ENCODE measurements around the gene ARID1B. TPM values are rescaled to one million over a fixed set of nuclear protein-coding genes. Genes with fewer than 3 reads are reported as not detected.

Gene ARID1B
- total and polyA plus RNA-seq, 2 donors (not counting 1 experiment from before 2014, with no cell fraction given), result 47.2 to 280 TPM

GRCh38 chr6:157096105-157096504 lies 318.9 kb downstream of the ARID1B start:
- H3K4me3 ChIP-seq (ENCODE audit: control extremely low read depth in 1 of 5, extremely low read depth in 1 of 5, insufficient read depth in 1 of 5, low read depth in 2 of 5, low read length in 4 of 5), result no peak overlapping the region
- H3K79me2 ChIP-seq (ENCODE audit: control insufficient read depth, insufficient read depth, low read length), result peaks cover 45% of the 10 kb centered on the region
- no peak overlapping the region for H3K9ac ChIP-seq (ENCODE audit: low read length)
- H2AFZ ChIP-seq (ENCODE audit: insufficient read depth, low read depth, low read length, poor library complexity, severe bottlenecking), result no peak overlapping the region
- Mint-ChIP-seq H3K27ac (no peak overlapping the region), H3K4me3 (no peak overlapping the region), H3K27me3 (no peaks in the 10 kb centered on the region), H3K9me3 (ENCODE audit: insufficient read depth) (no peaks in the 10 kb centered on the region), H3K4me1 (peaks cover 57% of the 10 kb centered on the region)
- ChIA-PET CTCF (no interaction called here), POLR2A (no interaction called here)
- no peak overlapping the region for H3K4me2 ChIP-seq (replicated peaks; ENCODE audit: low read depth, low read length, poor library complexity, severe bottlenecking)
- ATAC-seq (ENCODE audit: low read depth) (no peak), DNase-seq (no peak)
- no peaks in the 10 kb centered on the region for H3K9me3 ChIP-seq (ENCODE audit: control extremely low read depth in 1 of 3, control insufficient read depth in 2 of 3, insufficient read depth in 1 of 3, low read length in 2 of 3)
- WGBS (ENCODE audit: insufficient coverage), result 95% methylated on average over 4 of the region's 6 CpGs
- peaks cover 37 to 38% of the 10 kb centered on the region in 2 donors for H3K4me1 ChIP-seq (ENCODE audit: control insufficient read depth in 2 of 2, insufficient read depth in 2 of 2, low read length in 2 of 2)
- peaks cover 2 to 11% of the 10 kb centered on the region in 2 experiments for H3K36me3 ChIP-seq (replicated peaks in 1 of 2; ENCODE audit: control extremely low read depth in 1 of 2, control insufficient read depth in 1 of 2, extremely low read depth in 1 of 2, insufficient read depth in 2 of 2, low read length in 1 of 2)
- H3K27ac ChIP-seq (ENCODE audit: low read length in 2 of 2), result no peak overlapping the region
- peaks cover 53% of the 10 kb centered on the region for H4K20me1 ChIP-seq (ENCODE audit: control insufficient read depth, insufficient read depth, low read length, poor library complexity, severe bottlenecking)
- intact Hi-C loops (cut with micrococcal nuclease), result no loop called here
- TF ChIP-seq EZH2 (IDR thresholded peaks at IDR 0.05; ENCODE audit: borderline replicate concordance, insufficient read depth, low read depth, low read length, poor library complexity, severe bottlenecking) (no peak), CTCF (IDR thresholded peaks at IDR 0.05) (no peak)
- H3K27me3 ChIP-seq (replicated peaks in 1 of 4; ENCODE audit: control extremely low read depth in 1 of 4, control insufficient read depth in 3 of 4, insufficient read depth in 4 of 4, low read length in 3 of 4), result no peaks in the 10 kb centered on the region

GRCh38 chr6:157096522-157096921 lies 319.3 kb downstream of the ARID1B start:
- intact Hi-C loops (cut with micrococcal nuclease), result no loop called here
- POLR2A ChIA-PET, result no interaction called here
- Histone ChIP-seq H3K9ac (ENCODE audit: low read length) (no peak overlapping the region), H3K4me1 (ENCODE audit: control insufficient read depth in 2 of 2, insufficient read depth in 2 of 2, low read length in 2 of 2) (peaks cover 39 to 40% of the 10 kb centered on the region in 2 donors), H3K27me3 (replicated peaks in 1 of 4; ENCODE audit: control extremely low read depth in 1 of 4, control insufficient read depth in 3 of 4, insufficient read depth in 4 of 4, low read length in 3 of 4) (no peaks in the 10 kb centered on the region), H3K79me2 (ENCODE audit: control insufficient read depth, insufficient read depth, low read length) (peaks cover 44% of the 10 kb centered on the region), H3K27ac (ENCODE audit: low read length in 2 of 2) (no peak overlapping the region), H2AFZ (ENCODE audit: insufficient read depth, low read depth, low read length, poor library complexity, severe bottlenecking) (no peak overlapping the region), H3K36me3 (replicated peaks in 1 of 2; ENCODE audit: control extremely low read depth in 1 of 2, control insufficient read depth in 1 of 2, extremely low read depth in 1 of 2, insufficient read depth in 2 of 2, low read length in 1 of 2) (peaks cover 3 to 11% of the 10 kb centered on the region in 2 experiments), H3K9me3 (ENCODE audit: control extremely low read depth in 1 of 3, control insufficient read depth in 2 of 3, insufficient read depth in 1 of 3, low read length in 2 of 3) (no peaks in the 10 kb centered on the region), H3K4me2 (replicated peaks; ENCODE audit: low read depth, low read length, poor library complexity, severe bottlenecking) (no peak overlapping the region), H3K4me3 (ENCODE audit: control extremely low read depth in 1 of 5, extremely low read depth in 1 of 5, insufficient read depth in 1 of 5, low read depth in 2 of 5, low read length in 4 of 5) (no peak overlapping the region), H4K20me1 (ENCODE audit: control insufficient read depth, insufficient read depth, low read length, poor library complexity, severe bottlenecking) (peaks cover 49% of the 10 kb centered on the region)
- H3K4me3 Mint-ChIP-seq, result no peak overlapping the region
- H3K4me1 Mint-ChIP-seq, result peaks cover 59% of the 10 kb centered on the region
- DNase-seq (no peak), ATAC-seq (ENCODE audit: low read depth) (no peak)
- 89% methylated on average over 1 of the region's 7 CpGs for WGBS (ENCODE audit: insufficient coverage)
- no peak overlapping the region for H3K27ac Mint-ChIP-seq
- CTCF ChIA-PET, result interaction anchor here (0.9 kb wide), 1 partner anchor 60 kb away, joined by 3 read pairs; no protein-coding TSS in a partner anchor
- TF ChIP-seq CTCF (IDR thresholded peaks at IDR 0.05) (no peak), EZH2 (IDR thresholded peaks at IDR 0.05; ENCODE audit: borderline replicate concordance, insufficient read depth, low read depth, low read length, poor library complexity, severe bottlenecking) (no peak)
- no peaks in the 10 kb centered on the region for H3K9me3 Mint-ChIP-seq (ENCODE audit: insufficient read depth)
- H3K27me3 Mint-ChIP-seq, result no peaks in the 10 kb centered on the region
